HepG2 (cell line): ENCODE data around the gene SREBF1. TPM values are rescaled to one million over a fixed set of nuclear protein-coding genes. Genes with fewer than 3 reads are reported as not detected.

ENCODE experiments used
- ARID5B ChIP-seq: IDR thresholded peaks from 2 replicates; pipeline ENCODE4 v1.4.0; 2020; ENCODE audit warnings: mild to moderate bottlenecking, missing genetic modification reagents
- EHMT2 ChIP-seq: fragments of 200-600 bp; sonication (generic); IDR thresholded peaks from 2 replicates; pipeline ENCODE4 v1.7.0; 2017; ENCODE audit warnings: antibody characterized with exemption, low read depth, low read length, borderline replicate concordance
- HNF4A ChIP-seq: sonication (generic); formaldehyde crosslinking; IDR thresholded peaks from 2 replicates; pipeline ENCODE4 v1.4.0; 2020; ENCODE audit warnings: missing genetic modification reagents
- IRF9 ChIP-seq: sonication (generic); formaldehyde crosslinking; IDR thresholded peaks from 2 replicates; pipeline ENCODE4 v1.8.0; 2022; ENCODE audit warnings: missing genetic modification reagents, mild to moderate bottlenecking, borderline replicate concordance
- PHF21A ChIP-seq: sonication (generic); formaldehyde crosslinking; IDR thresholded peaks from 2 replicates; pipeline ENCODE4 v1.5.0; 2020; ENCODE audit warnings: mild to moderate bottlenecking, missing genetic modification reagents
- RXRB ChIP-seq: IDR thresholded peaks from 2 replicates; pipeline ENCODE4 v1.6.1; 2016; ENCODE audit warnings: borderline replicate concordance, missing genetic modification reagents, missing compliant biosample characterization
- SETDB1 ChIP-seq: sonication (generic); formaldehyde crosslinking; IDR thresholded peaks from 2 replicates; pipeline ENCODE4 v1.5.1; 2020; ENCODE audit warnings: missing genetic modification reagents, mild to moderate bottlenecking, borderline replicate concordance
- SNAI1 ChIP-seq: sonication (generic); formaldehyde crosslinking; IDR thresholded peaks from 2 replicates; pipeline ENCODE4 v1.5.0; 2020; ENCODE audit warnings: mild to moderate bottlenecking, missing genetic modification reagents, borderline replicate concordance
- SP5 ChIP-seq: IDR thresholded peaks from 2 replicates; pipeline ENCODE4 v1.6.1; 2016; ENCODE audit warnings: low read depth, borderline replicate concordance
- U2AF2 ChIP-seq: fragments of 200-400 bp; formaldehyde crosslinking; IDR thresholded peaks from 2 replicates; pipeline ENCODE4 v1.6.1; 2017; ENCODE audit warnings: low read depth, mild to moderate bottlenecking, low read length
- ZEB1 ChIP-seq: IDR thresholded peaks from 2 replicates; pipeline ENCODE4 v1.6.1; 2012; ENCODE audit warnings: mild to moderate bottlenecking, low read depth, inconsistent platforms; ENCODE audit not compliant: insufficient replicate concordance
- ZNF441 ChIP-seq: sonication (generic); formaldehyde crosslinking; IDR thresholded peaks from 2 replicates; pipeline ENCODE4 v1.7.0; 2021; ENCODE audit warnings: missing genetic modification reagents, borderline replicate concordance
- ZNF652 ChIP-seq: IDR thresholded peaks from 2 replicates; pipeline ENCODE4 v1.6.1; 2016; ENCODE audit warnings: low read depth, borderline replicate concordance
- ZNF740 ChIP-seq: sonication (generic); formaldehyde crosslinking; IDR thresholded peaks from 2 replicates; pipeline ENCODE4 v1.4.0; 2020; ENCODE audit warnings: missing genetic modification reagents
- ZNF761 ChIP-seq: sonication (generic); formaldehyde crosslinking; conservative IDR thresholded peaks from 2 replicates; pipeline ENCODE4 v1.4.0; 2020; ENCODE audit warnings: mild to moderate bottlenecking, missing genetic modification reagents
- polyA plus RNA-seq, 8 experiments: library from polyadenylated mRNA; depleted of rRNA in 3 of 8; stranded (reverse) in 7 of 8; unstranded in 1 of 8; fragments of >200 nt; fragmentation: Illumina TruSeq in 4 of 8; extraction: Trizol in 4 of 8; gene quantifications; 2 replicates each; pipeline versions ENCODE4 v1.2.1 to v1.2.3, GENCODE V29; 2011 to 2016; ENCODE audit warnings: low read depth in 4 of 8, missing spikeins in 1 of 8, mixed read lengths in 1 of 8; ENCODE audit not compliant: insufficient read depth in 1 of 8
- total RNA-seq, 5 experiments: library from RNA; depleted of rRNA; stranded (reverse); fragments of >200 nt; fragmentation: Illumina TruSeq; extraction: Trizol; gene quantifications; 2 replicates each; pipeline ENCODE4 v1.2.3, GENCODE V29; 2016; ENCODE audit warnings: low read depth in 1 of 5
- TF ChIP-seq, protein P1 (sequence below): sonication (generic); formaldehyde crosslinking; IDR thresholded peaks from 2 replicates; pipeline ENCODE4 v1.5.0; 2020; ENCODE audit warnings: missing genetic modification reagents
- TF ChIP-seq, protein P2 (sequence below): sonication (generic); formaldehyde crosslinking; IDR thresholded peaks from 2 replicates; pipeline ENCODE4 v1.4.0; 2020; ENCODE audit warnings: low read depth, mild to moderate bottlenecking, missing genetic modification reagents
- TF ChIP-seq, protein P3 (sequence below): IDR thresholded peaks from 2 replicates; pipeline ENCODE4 v1.6.1; 2016; ENCODE audit warnings: missing biosample characterization, missing genetic modification reagents, low read depth

SREBF1 gene
- total and polyA plus RNA-seq, 2 of the 13 experiments (the other 11 are each of a cell fraction or from before 2014, with no cell fraction given), result 34.3 to 38.0 TPM

DNA sequence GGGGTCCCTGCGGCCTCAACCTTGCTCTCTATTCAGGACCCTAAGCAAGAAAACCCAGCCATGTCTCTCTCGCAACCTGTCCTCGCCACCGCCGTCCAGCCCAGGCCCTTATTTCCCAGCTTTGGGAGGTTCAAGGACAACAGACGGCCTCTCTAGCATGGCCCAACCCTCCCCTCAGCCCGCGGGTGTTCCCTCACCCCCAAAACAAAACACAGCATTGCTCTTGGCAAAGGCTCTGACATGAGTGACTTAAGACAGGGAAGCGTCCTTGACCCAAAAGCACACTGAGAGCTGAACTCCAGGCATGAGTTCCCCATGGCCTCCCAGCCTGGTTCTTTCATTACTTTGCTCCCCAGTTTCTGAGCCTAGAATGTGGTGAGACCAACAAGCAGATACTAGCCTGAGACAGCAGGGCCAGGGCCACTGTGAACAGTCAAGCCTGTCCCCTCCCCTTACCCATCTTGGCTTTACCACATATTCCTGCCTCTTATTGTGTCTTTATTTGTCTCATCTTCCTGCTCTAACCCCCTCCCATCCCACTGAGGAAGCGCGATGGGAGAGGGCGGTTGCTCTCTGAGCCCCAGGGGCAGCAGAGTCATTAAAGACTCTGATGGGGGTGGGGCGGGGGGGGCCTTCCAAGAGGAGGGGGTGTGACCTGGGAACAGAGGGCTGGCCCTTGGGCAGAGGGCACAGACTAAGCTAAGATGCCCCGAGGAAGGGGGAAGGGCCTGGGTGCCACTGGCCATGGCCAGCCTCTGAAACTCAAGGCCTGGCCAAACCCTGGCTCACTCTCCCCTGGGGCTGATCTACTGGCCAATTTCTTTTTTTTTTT lies 11.8 kb downstream of the SREBF1 start (continued):
- TF ChIP-seq ARID5B (CRISPR knock-in tag) (peak; percentile 43), ZNF761 (CRISPR knock-in tag) (no peak), ZEB1 (no peak), U2AF2 (no peak), RXRB (CRISPR knock-in tag) (peak; percentile 51), SP5 (no peak), EHMT2 (no peak), ZNF441 (no peak), SETDB1 (no peak), ZNF652 (CRISPR knock-in tag) (peak; percentile 29), ZNF740 (CRISPR knock-in tag) (peak; percentile 16; the same call in 1 of the 2 replicates), IRF9 (0 out of 2 replicates have a peak, but pooled peaks have one; percentile 49), PHF21A (0 out of 2 replicates have a peak, but pooled peaks have one; percentile 39), SNAI1 (CRISPR knock-in tag) (no peak), HNF4A (CRISPR knock-in tag) (peak; percentile 16; the same call in 1 of the 2 replicates)
- TF ChIP-seq, protein P1, sequence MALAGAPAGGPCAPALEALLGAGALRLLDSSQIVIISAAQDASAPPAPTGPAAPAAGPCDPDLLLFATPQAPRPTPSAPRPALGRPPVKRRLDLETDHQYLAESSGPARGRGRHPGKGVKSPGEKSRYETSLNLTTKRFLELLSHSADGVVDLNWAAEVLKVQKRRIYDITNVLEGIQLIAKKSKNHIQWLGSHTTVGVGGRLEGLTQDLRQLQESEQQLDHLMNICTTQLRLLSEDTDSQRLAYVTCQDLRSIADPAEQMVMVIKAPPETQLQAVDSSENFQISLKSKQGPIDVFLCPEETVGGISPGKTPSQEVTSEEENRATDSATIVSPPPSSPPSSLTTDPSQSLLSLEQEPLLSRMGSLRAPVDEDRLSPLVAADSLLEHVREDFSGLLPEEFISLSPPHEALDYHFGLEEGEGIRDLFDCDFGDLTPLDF (CRISPR knock-in tag), result no peak
- TF ChIP-seq, protein P2, sequence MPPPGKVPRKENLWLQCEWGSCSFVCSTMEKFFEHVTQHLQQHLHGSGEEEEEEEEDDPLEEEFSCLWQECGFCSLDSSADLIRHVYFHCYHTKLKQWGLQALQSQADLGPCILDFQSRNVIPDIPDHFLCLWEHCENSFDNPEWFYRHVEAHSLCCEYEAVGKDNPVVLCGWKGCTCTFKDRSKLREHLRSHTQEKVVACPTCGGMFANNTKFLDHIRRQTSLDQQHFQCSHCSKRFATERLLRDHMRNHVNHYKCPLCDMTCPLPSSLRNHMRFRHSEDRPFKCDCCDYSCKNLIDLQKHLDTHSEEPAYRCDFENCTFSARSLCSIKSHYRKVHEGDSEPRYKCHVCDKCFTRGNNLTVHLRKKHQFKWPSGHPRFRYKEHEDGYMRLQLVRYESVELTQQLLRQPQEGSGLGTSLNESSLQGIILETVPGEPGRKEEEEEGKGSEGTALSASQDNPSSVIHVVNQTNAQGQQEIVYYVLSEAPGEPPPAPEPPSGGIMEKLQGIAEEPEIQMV (CRISPR knock-in tag), result no peak
- TF ChIP-seq, protein P3, sequence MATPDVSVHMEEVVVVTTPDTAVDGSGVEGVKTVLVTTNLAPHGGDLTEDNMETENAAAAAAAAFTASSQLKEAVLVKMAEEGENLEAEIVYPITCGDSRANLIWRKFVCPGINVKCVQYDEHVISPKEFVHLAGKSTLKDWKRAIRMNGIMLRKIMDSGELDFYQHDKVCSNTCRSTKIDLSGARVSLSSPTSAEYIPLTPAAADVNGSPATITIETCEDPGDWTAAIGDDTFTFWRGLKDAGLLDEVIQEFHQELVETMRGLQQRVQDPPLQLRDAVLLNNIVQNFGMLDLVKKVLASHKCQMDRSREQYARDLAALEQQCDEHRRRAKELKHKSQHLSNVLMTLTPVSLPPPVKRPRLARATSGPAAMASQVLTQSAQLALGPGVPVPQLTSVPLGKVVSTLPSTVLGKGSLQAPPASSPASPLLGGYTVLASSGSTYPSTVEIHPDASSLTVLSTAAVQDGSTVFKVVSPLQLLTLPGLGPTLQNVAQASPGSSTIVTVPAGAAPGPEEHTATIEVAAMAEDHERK (CRISPR knock-in tag), result no peak
